Activated CD8-positive, alpha-beta T cell treated with anti-CD3 and anti-CD28 coated beads for 36 hours (primary cell): ENCODE results near the gene SCARF2. TPM values are rescaled to one million over a fixed set of nuclear protein-coding genes. Genes with fewer than 3 reads are reported as not detected.

ENCODE experiments used
- ATAC-seq: fragments of 200-7000 bp; cut with Tn5 transposase; one replicate; pipeline ENCODE4 v1.10.0; 2021; ENCODE audit warnings: mild to moderate bottlenecking, moderate library complexity
- CTCF ChIA-PET: fragments of 350-600 bp; sonication (Branson Sonifier 250); formaldehyde crosslinking; loops from one replicate; lab custom pipeline; 2021; ENCODE audit warnings: antibody characterized with exemption; lab: Charles Lee
- POLR2A ChIA-PET: fragments of 350-600 bp; sonication (Branson Sonifier 250); formaldehyde crosslinking; loops from one replicate; lab custom pipeline; 2021; ENCODE audit warnings: antibody characterized with exemption; lab: Charles Lee
- DNase-seq: peaks from one replicate; pipeline ENCODE4 v3.0.0-alpha.2; 2020
- H3K27ac Mint-ChIP-seq: one replicate; pipeline ENCODE4 v1.8.0; 2021; ENCODE audit warnings: mild to moderate bottlenecking, mixed read lengths
- H3K27me3 Mint-ChIP-seq: one replicate; pipeline ENCODE4 v1.8.0; 2021; ENCODE audit warnings: mixed read lengths
- H3K36me3 Mint-ChIP-seq: one replicate; pipeline ENCODE4 v1.8.0; 2021; ENCODE audit warnings: low read depth, mixed read lengths
- H3K4me1 Mint-ChIP-seq: one replicate; pipeline ENCODE4 v1.8.0; 2021; ENCODE audit warnings: low read depth, mixed read lengths
- H3K4me3 Mint-ChIP-seq: one replicate; pipeline ENCODE4 v1.8.0; 2021; ENCODE audit warnings: mild to moderate bottlenecking, moderate library complexity, mixed read lengths
- H3K9me3 Mint-ChIP-seq: one replicate; pipeline ENCODE4 v1.8.0; 2021; ENCODE audit warnings: mixed read lengths
- intact Hi-C: fragments of 100-400 bp; cut with micrococcal nuclease; formaldehyde crosslinking; loops from one replicate; pipeline ENCODE4 v1.10.0; 2022
- total RNA-seq, 2 experiments: library from RNA; stranded (reverse); gene quantifications; one replicate each; pipeline ENCODE4 v1.2.3, GENCODE V29; 2021
- TF ChIP-seq, protein P1 (sequence below): fragments of 200-600 bp; IDR thresholded peaks from one replicate; pipeline ENCODE4 v1.8.0; 2022; ENCODE audit warnings: antibody characterized with exemption, mild to moderate bottlenecking

SCARF2 gene
- total RNA-seq, 2 experiments from 2014 or later: 0.20 to 0.27 TPM

DNA sequence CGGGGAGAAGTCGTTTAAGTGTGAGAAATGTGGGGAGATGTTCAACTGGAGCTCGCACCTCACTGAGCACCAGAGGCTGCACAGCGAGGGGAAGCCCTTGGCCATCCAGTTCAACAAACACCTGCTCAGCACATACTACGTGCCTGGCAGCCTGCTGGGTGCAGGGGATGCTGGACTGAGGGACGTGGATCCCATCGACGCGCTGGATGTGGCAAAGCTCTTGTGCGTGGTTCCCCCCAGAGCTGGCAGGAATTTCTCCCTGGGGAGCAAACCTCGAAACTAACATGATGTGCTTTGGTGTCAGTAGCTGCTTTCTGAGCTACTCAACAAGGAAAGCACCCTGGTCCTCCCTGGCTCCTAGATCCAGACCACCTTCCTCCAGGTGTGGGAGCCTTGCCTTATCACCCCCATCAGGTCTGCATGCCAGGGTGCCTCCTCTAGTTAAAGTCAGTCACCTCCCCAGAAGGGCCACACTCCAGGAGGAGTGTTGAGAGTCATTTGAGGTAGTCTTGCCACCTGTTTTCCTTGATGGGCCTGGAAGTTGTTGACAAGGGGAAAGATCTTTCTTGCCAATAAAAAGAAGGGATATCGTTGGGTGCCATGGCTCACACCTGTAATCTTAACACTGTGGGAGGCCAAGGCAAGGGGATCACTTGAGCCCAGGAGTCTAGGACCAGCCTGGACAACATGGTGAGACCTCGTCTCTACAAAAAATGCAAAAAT is 30.8 kb downstream of the SCARF2 start:
- CTCF ChIA-PET: interaction anchor here (1.5 kb wide), 1 partner anchor 250 kb away, joined by 4 read pairs; no protein-coding TSS in a partner anchor
- no peaks in the 10 kb centered on the region for H3K27me3 Mint-ChIP-seq
- no peak for ATAC-seq

DNA sequence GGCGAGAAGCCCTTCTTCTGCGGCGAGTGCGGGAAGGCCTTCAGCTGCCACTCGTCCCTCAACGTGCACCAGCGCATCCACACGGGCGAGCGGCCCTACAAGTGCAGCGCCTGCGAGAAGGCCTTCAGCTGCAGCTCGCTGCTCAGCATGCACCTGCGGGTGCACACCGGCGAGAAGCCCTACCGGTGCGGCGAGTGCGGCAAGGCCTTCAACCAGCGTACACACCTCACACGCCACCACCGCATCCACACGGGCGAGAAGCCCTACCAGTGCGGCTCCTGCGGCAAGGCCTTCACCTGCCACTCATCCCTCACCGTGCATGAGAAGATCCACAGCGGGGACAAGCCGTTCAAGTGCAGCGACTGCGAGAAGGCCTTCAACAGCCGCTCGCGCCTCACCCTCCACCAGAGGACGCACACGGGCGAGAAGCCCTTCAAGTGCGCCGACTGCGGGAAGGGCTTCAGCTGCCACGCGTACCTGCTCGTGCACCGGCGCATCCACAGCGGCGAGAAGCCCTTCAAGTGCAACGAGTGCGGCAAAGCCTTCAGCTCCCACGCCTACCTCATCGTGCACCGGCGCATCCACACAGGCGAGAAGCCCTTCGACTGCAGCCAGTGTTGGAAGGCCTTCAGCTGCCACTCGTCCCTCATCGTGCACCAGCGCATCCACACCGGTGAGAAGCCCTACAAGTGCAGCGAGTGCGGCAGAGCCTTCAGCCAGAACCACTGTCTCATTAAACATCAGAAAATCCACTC is 31.5 kb downstream of the SCARF2 start:
- ATAC-seq: no peak
- H3K4me1 Mint-ChIP-seq: peaks cover 5% of the 10 kb centered on the region
- no peaks in the 10 kb centered on the region for H3K27me3 Mint-ChIP-seq
- POLR2A ChIA-PET: no interaction called here
- H3K4me3 Mint-ChIP-seq: no peak overlapping the region
- H3K27ac Mint-ChIP-seq: no peak overlapping the region
- TF ChIP-seq, protein P1, sequence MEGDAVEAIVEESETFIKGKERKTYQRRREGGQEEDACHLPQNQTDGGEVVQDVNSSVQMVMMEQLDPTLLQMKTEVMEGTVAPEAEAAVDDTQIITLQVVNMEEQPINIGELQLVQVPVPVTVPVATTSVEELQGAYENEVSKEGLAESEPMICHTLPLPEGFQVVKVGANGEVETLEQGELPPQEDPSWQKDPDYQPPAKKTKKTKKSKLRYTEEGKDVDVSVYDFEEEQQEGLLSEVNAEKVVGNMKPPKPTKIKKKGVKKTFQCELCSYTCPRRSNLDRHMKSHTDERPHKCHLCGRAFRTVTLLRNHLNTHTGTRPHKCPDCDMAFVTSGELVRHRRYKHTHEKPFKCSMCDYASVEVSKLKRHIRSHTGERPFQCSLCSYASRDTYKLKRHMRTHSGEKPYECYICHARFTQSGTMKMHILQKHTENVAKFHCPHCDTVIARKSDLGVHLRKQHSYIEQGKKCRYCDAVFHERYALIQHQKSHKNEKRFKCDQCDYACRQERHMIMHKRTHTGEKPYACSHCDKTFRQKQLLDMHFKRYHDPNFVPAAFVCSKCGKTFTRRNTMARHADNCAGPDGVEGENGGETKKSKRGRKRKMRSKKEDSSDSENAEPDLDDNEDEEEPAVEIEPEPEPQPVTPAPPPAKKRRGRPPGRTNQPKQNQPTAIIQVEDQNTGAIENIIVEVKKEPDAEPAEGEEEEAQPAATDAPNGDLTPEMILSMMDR: no peak
- H3K9me3 Mint-ChIP-seq: no peaks in the 10 kb centered on the region
- peaks cover 9% of the 10 kb centered on the region for H3K36me3 Mint-ChIP-seq
- intact Hi-C loops: no loop called here
- DNase-seq: no peak
- CTCF ChIA-PET: no interaction called here

More for the DNA sequence above, 30.8 kb downstream of the SCARF2 start:
- intact Hi-C loops: no loop called here
- H3K36me3 Mint-ChIP-seq: peaks cover 9% of the 10 kb centered on the region
- H3K27ac Mint-ChIP-seq: no peak overlapping the region
- H3K4me3 Mint-ChIP-seq: no peak overlapping the region
- DNase-seq: no peak
- no peaks in the 10 kb centered on the region for H3K9me3 Mint-ChIP-seq
- TF ChIP-seq, protein P1: no peak
- H3K4me1 Mint-ChIP-seq: peaks cover 5% of the 10 kb centered on the region
- POLR2A ChIA-PET: no interaction called here

DNA sequence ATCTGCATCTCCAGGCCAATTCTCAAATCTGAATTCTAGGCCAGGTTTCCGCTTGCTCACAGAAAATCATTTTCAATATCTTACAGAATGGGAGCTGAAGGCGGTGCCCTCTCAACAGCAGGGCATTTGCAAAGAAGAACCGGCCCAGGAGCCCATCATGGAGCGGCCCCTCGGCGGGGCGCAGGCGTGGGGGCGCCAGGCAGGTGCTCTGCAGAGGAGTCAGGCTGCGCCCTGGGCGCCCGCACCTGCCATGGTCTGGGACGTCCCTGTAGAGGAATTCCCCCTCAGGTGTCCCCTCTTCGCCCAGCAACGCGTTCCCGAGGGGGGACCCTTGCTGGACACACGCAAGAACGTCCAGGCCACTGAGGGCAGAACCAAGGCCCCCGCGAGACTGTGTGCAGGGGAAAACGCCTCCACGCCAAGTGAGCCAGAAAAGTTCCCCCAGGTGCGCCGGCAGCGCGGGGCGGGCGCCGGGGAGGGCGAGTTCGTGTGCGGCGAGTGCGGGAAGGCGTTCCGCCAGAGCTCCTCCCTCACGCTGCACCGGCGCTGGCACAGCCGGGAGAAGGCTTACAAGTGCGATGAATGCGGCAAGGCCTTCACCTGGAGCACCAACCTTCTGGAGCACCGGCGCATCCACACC is 32.2 kb downstream of the SCARF2 start:
- POLR2A ChIA-PET: no interaction called here
- CTCF ChIA-PET: no interaction called here
- intact Hi-C loops: no loop called here

DNA sequence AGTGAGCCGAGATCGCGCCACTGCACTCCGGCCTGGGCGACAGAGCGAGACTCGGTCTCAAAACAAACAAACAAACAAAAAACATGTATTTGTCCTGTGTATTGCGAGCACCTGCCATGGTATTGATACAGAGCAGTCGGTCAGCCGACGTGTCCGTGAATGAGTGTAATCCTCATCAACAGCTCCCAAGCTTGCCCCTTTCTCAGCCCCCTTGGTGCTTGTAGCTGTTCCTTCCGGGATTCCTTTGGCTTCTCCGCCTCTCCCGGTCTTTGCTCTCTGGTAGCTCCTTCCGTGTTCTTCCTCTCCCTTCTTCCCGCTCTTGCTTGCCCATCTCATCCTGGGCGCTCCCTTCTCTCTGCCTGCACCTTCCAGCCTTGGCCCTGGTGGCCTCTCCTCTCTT is 32.7 kb downstream of the SCARF2 start:
- TF ChIP-seq, protein P1: no peak
- Mint-ChIP-seq H3K4me1 (peaks cover 5% of the 10 kb centered on the region), H3K9me3 (no peaks in the 10 kb centered on the region), H3K27me3 (no peaks in the 10 kb centered on the region), H3K36me3 (peaks cover 9% of the 10 kb centered on the region), H3K4me3 (no peak overlapping the region), H3K27ac (no peak overlapping the region)
- CTCF ChIA-PET: interaction anchor here (1.3 kb wide), 1 partner anchor 337 kb away, joined by 3 read pairs; no protein-coding TSS in a partner anchor
- POLR2A ChIA-PET: no interaction called here
- DNase-seq (no peak), ATAC-seq (no peak)
- intact Hi-C loops: no loop called here

More for the DNA sequence above, 32.2 kb downstream of the SCARF2 start:
- Mint-ChIP-seq H3K9me3 (no peaks in the 10 kb centered on the region), H3K36me3 (peaks cover 9% of the 10 kb centered on the region), H3K27ac (no peak overlapping the region), H3K27me3 (no peaks in the 10 kb centered on the region), H3K4me3 (no peak overlapping the region), H3K4me1 (peaks cover 5% of the 10 kb centered on the region)
- DNase-seq (no peak), ATAC-seq (no peak)
- TF ChIP-seq, protein P1: no peak
